Activated CD8-positive, alpha-beta memory T cell treated with anti-CD3 and anti-CD28 coated beads, Interleukin-2, amount 50 U/mL, for 1 hour (primary cell): ENCODE data around the gene VTCN1.
"Not testable (repeated sequence)": the region's sequence is repeated elsewhere in the genome, so short reads cannot be mapped to it uniquely, and the experiment has no call there.

Experiments
- DNase-seq: peaks from one replicate; pipeline ENCODE4 v3.0.0-alpha.2; 2020; ENCODE audit errors: extremely low read depth

VTCN1 gene

DNA sequence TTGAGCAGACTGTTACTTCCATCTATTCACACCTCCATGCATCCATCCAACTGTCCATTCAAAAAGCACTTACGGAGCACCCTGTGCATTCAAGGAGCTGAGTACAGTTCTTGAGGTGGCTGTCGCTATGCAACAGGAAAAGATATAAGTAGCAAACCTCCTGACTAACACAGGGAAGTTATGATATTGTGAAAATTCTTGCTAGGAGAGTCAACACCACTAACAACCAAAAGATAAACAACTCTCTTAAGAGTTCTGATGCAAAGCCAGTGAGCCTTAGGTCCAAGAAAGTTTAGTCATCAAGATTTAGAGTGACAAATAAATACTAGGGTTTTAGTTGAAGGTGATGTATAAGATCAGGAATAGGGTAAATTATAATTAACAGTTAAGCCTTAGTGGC, 44.7 kb downstream of the VTCN1 start:
- DNase-seq = no peak

GRCh38 chr1:117164209-117164608, 46.5 kb downstream of the VTCN1 start:
- no peak for DNase-seq

DNA sequence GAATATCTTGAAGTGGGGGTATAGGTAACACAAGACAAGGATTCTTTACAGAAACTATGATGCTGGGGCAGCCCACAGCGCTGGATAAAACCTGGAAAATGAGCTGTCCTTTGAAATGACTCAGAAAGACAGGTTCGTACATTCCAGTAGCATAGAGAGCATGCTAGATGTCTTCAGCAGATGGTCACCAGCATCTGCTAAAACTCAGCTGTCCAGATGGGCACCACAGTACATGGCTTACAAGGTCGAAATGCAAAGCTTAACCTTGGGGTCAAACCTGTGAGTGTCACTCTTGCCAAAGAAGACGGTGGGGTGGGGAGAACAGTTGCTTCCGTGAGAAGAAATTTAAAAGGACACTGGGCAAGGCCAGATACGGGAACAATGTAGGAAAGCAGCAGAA, 47.9 kb downstream of the VTCN1 start:
- DNase-seq = no peak

DNA sequence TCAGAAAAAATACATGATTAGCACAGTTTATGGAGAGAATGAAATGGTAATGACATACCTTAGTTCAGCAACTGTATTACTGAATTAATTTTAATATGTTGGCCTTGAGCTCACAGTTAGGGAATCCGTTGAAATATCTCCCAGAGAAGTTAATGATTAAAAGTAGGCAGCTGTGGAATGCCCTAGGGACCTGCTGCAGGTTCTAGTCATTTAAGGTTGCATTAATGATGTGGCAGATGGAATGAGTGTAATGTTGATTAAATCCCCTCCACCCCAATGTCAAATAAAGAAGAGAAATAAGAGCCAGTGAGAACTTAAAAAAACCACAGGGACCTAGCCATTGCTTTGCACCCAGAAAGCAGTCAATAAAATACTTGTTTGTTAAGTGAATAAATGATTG, 48.8 kb downstream of the VTCN1 start:
- DNase-seq = no peak

DNA sequence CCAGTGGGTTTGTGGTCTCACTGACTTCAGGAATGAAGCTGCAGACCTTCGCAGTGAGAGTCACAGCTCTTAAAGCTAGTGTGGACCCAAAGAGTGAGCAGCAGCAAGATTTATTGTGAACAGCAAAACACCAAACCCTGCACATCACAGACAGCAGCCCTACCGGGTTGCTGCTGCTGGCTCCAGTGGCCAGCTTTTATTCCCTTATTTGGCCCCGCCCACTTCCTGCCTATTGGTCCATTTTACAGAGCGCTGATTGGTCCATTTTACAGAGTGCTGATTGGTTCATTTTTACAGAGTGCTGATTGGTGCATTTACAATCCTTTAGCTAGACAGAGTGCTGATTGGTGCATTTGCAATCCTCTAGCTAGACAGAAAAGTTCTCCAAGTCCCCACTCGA, 59.4 kb downstream of the VTCN1 start:
- DNase-seq = not testable (repeated sequence)

- no peak for DNase-seq
Measured at GRCh38 chr1:117150316-117150715, 60.4 kb downstream of the VTCN1 start.

DNA sequence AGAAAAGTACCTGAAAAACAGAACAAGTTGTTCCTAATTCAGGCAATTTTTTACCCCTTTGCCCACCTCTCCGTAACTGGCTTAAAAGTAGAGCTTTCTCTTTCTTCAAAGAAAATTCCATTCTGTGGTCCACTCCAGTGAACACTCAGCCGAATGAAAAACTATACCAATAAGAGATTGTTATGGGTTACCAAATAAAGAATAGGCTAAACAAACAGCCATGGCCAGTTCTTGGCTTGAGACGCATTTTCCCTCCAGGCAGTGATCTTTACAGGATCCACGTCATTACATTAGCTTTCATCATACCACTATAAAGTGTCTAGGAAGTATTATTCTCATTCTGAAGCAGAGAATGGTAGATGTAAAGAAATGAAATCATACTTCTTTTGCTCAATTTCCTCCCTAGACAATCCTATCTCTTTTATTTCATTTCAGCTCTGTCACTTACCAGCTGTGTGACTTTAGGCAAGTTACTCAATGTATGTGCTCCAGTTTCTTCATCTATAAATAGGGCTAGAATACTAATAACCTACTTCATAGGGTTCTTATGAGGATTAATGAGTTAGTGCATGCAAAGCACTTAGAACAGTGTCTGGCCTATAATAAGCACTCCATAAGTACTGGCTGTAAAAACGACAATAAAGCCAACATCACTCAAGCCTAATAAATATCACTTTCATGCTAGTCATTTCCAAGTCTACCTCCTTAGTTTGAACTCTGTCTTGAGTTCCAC, 62.7 kb downstream of the VTCN1 start:
- DNase-seq = no peak

DNA sequence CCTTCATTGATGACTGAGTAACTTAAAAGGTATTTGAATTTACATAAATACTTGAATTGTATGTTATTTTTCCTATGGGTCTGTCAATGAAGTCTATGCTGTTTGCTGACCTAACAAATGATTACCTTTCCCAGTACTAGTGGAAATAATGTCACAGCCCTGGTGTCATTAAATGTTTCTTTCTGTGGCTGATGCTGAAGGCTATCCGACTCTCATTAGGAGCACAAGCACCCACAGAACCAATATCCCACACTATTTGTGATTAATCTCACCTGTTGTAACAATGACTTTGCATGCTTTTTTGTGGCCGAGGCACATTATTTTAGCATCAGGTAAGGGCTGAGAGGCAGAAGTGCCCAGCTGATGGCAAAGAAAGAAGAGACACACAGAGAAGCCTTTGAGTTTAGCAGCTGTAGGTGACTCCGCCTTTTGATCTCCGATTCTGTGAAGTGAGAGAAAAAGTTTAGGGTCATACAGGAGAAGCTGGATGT, 63.3 kb downstream of the VTCN1 start:
- no peak for DNase-seq

GRCh38 chr1:117146575-117147340, 64.0 kb downstream of the VTCN1 start:
- no peak for DNase-seq

DNA sequence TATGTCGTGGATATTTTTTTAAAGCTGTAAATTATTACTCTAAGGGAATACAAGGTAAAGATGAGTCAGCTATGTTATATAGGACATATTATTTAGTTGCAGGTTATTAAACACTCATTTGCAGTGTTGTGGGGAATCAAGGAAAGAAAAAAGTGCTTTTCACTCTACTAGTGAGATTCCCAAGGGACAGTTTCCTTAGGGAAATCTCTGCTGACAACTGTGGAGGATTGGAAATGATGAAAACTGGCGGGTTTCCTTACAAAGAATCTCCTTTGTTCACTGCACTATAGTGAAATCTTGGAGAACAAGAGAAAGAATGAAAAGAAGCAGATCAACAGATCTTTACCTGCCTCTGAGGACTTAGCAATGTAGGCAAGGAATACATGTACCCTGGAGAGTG, 64.7 kb downstream of the VTCN1 start:
- no peak for DNase-seq

- DNase-seq = no peak
Measured at GRCh38 chr1:117143871-117144270, 66.9 kb downstream of the VTCN1 start.

DNA sequence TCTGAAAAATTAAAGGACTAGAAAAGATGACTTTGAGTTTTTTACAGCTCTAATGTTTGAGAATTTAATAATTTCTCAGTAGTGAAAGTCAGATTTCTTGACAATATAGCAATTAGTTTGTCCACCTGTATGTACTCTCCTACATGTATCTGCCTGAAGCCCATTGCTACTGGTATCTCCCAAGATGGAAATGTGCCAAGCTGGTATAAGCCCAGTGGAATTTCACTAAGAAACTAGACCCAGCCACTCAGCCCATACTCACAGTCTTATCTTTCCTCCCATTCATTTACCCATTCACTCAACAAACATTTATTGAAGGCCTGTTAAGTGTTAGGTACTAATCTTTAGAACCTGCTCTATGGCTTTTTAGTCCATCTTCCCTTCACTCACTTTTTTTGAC, 67.6 kb downstream of the VTCN1 start:
- DNase-seq = no peak

DNA sequence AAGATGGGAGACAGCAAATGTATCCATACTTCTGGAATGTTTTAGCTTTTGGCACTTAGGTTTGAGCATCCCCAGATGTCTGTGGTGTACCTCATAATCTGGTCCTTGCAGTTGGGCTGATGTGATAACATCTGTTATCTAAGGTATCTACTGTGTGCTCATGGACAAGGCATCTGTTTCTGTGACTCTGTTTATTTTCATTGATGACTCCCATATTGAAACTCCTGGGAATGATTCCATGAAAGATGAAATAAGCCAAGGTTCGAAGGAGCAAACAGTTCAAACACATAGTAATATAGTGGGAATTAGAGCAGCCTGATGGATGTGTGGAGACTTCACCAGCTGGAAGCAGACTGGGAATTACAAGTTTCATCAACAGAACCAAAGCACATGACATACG, 68.5 kb downstream of the VTCN1 start:
- DNase-seq = no peak

GRCh38 chr1:117138561-117138960, 72.2 kb downstream of the VTCN1 start:
- no peak for DNase-seq

- no peak for DNase-seq
Measured at GRCh38 chr1:117138106-117138505, 72.6 kb downstream of the VTCN1 start.

DNA sequence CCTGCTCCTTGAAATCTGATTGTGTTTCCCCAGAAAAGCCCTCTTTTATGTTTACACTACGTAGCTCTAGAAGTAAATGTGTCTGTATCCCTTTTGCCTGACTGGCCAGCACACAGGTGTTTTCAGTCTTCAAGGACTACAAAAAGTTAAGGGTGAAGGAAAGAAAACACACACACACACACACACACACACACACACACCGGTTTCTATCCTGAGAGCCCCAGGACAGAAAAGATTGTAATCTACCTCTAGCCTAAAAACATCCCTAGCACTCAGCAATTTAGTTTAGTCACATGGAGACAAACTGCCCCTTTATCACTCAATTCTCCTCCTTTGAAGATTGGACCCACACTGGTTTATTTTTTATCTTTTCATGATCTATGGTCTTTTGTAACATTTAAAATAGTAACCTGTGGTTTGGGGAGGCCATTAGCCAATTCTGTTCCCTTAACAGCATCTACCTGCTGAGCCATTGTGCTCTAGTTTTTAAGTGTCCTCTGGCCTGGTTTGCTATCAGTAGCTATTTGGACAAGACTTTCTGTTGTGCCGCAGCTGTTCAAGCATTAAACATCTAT, 73.4 kb downstream of the VTCN1 start:
- DNase-seq = no peak

DNA sequence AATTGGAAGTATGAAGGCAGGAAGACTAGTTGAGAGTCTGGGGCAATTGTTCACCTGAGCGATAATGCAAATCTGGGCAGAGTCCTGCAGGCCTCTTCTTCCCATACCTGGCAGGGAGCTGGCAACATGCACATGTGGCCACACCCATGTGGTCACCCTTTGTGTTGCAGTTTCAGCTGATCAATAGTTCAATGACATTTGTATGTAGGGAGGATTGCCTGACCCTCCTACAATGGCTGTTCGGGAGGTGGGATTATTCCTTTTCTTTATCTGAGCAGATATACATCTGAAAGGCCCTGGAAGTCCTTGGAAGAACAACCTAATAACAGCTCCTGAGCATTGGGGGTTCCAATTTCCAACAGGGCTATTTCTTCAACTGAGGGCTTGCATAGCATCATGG, 74.0 kb downstream of the VTCN1 start:
- DNase-seq = no peak

- no peak for DNase-seq
Measured at GRCh38 chr1:117135329-117135728, 75.4 kb downstream of the VTCN1 start.

DNA sequence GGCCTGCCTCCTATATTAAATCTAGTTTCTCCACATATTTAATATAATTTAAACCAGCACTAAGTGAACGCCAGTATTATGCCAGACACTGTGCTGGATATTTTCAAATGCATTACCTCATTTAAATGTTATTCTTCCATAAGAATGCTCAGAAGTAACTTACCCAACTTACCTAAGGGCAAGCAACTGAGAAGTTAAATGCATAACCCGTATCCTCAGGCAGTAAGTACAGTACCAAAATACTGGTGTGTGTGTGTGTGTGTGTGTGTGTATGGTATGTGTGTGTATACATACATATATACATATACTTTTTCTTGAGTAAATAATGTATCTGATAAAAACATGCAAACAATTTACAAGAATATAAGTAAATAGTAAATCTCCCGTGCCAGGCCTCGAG, 80.2 kb downstream of the VTCN1 start:
- DNase-seq = no peak

DNA sequence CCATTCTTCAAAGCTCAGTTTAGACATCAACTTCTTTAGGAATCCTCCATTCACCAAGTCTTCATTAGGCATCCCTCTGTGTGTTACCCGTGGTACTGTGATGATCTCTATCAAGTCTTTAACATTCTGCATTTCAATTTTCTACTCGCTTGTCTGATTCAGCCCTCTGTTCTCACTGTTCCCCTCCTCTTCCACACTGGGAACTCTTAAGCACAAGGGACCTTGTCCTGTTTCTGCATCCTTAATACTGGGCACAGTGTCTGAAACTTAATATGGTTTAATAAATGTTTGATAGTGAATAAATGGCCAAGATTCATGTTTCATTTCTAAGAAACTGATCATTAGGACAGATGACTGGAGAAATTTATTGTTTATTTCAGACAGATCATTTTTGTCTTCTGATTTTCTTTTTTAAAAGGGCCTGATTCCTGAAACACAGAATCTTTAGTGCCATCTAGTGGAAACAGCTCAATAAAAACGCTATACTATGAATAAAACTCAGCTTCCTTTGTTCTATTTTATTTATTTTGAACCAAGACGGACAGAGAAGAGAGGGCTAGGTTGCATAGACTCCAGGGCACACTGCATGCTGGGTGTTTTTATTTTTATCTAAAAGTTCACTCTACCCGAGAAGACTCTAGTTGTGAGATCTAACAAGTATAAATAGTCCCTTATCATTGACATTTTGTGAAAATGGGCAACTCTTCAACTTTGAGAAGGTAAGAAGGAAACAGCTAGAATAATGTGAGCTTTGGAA, 82.2 kb downstream of the VTCN1 start:
- DNase-seq = no peak

DNA sequence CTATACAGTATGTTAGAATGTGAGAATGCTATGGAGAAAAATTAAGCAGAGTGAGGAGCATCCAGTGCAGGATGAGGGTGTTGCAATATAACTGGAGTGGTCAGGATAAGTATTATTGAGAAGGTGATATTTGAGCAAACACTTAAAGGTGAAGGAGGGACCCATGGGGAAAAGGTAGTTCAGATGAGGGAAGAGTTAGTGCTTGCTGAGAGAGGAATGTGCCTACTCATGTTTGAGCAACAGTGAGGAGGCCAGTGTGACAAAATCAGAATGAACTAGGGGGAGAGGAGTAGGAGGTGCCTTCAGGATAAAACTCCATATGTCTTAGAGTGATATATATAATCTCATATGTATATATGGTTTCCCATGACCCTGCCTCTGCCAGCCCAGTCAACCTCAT, 82.9 kb downstream of the VTCN1 start:
- no peak for DNase-seq

DNA sequence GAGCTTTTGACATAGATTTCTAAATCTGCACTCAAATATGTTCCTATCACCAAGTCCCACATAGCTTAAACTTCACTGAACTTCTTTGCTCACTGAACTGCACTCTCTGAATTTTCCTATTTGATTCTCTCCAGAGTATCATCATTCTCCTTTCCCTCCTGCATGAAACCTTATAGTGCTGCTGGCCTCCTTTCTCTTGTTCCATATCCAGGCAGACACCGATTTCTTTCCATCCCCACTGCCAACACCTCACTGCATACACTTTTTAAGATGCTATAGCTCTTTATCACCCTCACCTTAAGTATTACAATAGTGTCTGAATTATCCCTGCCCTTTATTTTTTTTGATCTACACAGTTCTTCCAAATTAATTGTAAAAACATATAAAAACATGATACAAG, 86.1 kb downstream of the VTCN1 start:
- DNase-seq = no peak
